Spleen (tissue), 11 donors: ENCODE results near the gene BCAS4. TPM values are rescaled to one million over a fixed set of nuclear protein-coding genes. Genes with fewer than 3 reads are reported as not detected.
"Not testable (repeated sequence)": the region's sequence is repeated elsewhere in the genome, so short reads cannot be mapped to it uniquely, and the experiment has no call there.

Experiments used
- DNase-seq: peaks from one replicate; pipeline ENCODE4 v3.0.0-alpha.2; 2020
- H3K27ac ChIP-seq, 8 donors: fragments of 200-600 bp; sonication (generic) in 7 of 8; 1 replicate in 4 of 8; 2 replicates in 4 of 8; pipeline versions ENCODE4 v1.5.0 to v1.8.0; 2016 to 2021; ENCODE audit warnings: inconsistent platforms in 4 of 8, mild to moderate bottlenecking in 4 of 8, moderate library complexity in 1 of 8
- H3K27me3 ChIP-seq, 7 donors: fragments of 200-600 bp; sonication (generic) in 6 of 7; replicated peaks in 1 of 7; 1 replicate in 4 of 7; 2 replicates in 3 of 7; pipeline versions ENCODE4 v1.5.0 to v1.8.0; 2016 to 2021; ENCODE audit warnings: inconsistent platforms in 3 of 7, mild to moderate bottlenecking in 1 of 7
- H3K36me3 ChIP-seq, 6 donors: fragments of 200-600 bp; sonication (generic) in 5 of 6; 1 replicate in 4 of 6; 2 replicates in 2 of 6; pipeline versions ENCODE4 v1.5.0 to v1.8.0; 2016 to 2021; ENCODE audit warnings: inconsistent platforms in 2 of 6
- H3K4me1 ChIP-seq, 6 donors: fragments of 200-600 bp; sonication (generic) in 5 of 6; 1 replicate in 3 of 6; 2 replicates in 3 of 6; pipeline versions ENCODE4 v1.5.0 to v1.8.0; 2016 to 2021; ENCODE audit warnings: inconsistent platforms in 3 of 6
- H3K4me3 ChIP-seq, 8 donors: fragments of 200-600 bp; sonication (generic) in 7 of 8; 1 replicate in 4 of 8; 2 replicates in 4 of 8; pipeline versions ENCODE4 v1.5.0 to v1.8.0; 2016 to 2021; ENCODE audit warnings: inconsistent platforms in 4 of 8, mild to moderate bottlenecking in 4 of 8, moderate library complexity in 2 of 8
- H3K9me3 ChIP-seq, 8 donors: fragments of 200-600 bp; sonication (generic) in 7 of 8; 1 replicate in 4 of 8; 2 replicates in 4 of 8; pipeline versions ENCODE4 v1.5.0 to v1.8.0; 2016 to 2021; ENCODE audit warnings: inconsistent platforms in 4 of 8
- POLR2A ChIP-seq, 3 donors: fragments of 450-650 bp; IDR thresholded peaks; one replicate each; pipeline ENCODE4 v1.5.1; 2017; ENCODE audit warnings: antibody characterized with exemption in 3 of 3, mild to moderate bottlenecking in 1 of 3
- POLR2AphosphoS5 ChIP-seq, 3 donors: sonication (generic); formaldehyde crosslinking; IDR thresholded peaks; one replicate each; pipeline ENCODE4 v1.5.1; 2017; ENCODE audit warnings: antibody characterized with exemption in 3 of 3
- WGBS, 5 donors: extraction: QIAGEN DNeasy Blood & Tissue Kit in 3 of 5; methylation state at CpG; one replicate each; pipeline versions ENCODE4 v1.1.5 to v1.1.7; 2013 to 2018; 5-methylcytosine and 5-hydroxymethylcytosine counted together
- intact Hi-C: fragments of 100-400 bp; cut with DNase I; formaldehyde crosslinking; loops from one replicate; pipeline ENCODE4 v1.15.0; 2023; ENCODE audit warnings: low total_unique reads
- polyA plus RNA-seq, 3 donors: library from polyadenylated mRNA; stranded (reverse); fragments of 200-250 nt; gene quantifications; one replicate each; pipeline ENCODE4 v1.2.1, GENCODE V29; 2013
- total RNA-seq, 7 donors: library from RNA; depleted of rRNA in 3 of 7; stranded (reverse); fragments of >200 nt in 3 of 7; fragmentation: NEBNext Ultra II Directional in 4 of 7; extraction: Animal tissue kit (Norgen Biotek cat#: 25700) in 4 of 7; gene quantifications; one replicate each; pipeline versions ENCODE4 v1.1.0 to v1.2.1, GENCODE V29; 2016 to 2021
- TF ChIP-seq, protein P1 (sequence below), 11 experiments: fragments of 200-600 bp in 7 of 11; fragments of 450-650 bp in 4 of 11; sonication (generic) in 4 of 11; IDR thresholded peaks in 8 of 11; conservative IDR thresholded peaks in 3 of 11; 1 replicate in 7 of 11; 2 replicates in 4 of 11; pipeline versions ENCODE4 v1.4.0 to v1.8.0; 2016 to 2021; ENCODE audit warnings: antibody characterized with exemption in 11 of 11, inconsistent platforms in 4 of 11, mild to moderate bottlenecking in 1 of 11
- donor health status: healthy with polysubstance abuse.
- donor health status: DM: no; HTN: no; CAD: no; lungs with moderate emphysema.
- donor health status: DM: no; HTN: no; CAD: no.
- donor health status: Bipolar disorder and iron deficiency.
- donor health status: healthy.
- donor health status: DM: no; HTN: no; CAD: no.
- donor health status: DM: yes; HTN: yes; CAD: no.

Gene BCAS4
- total and polyA plus RNA-seq, 10 donors = 11.8 to 33.3 (median 19.7) TPM

DNA sequence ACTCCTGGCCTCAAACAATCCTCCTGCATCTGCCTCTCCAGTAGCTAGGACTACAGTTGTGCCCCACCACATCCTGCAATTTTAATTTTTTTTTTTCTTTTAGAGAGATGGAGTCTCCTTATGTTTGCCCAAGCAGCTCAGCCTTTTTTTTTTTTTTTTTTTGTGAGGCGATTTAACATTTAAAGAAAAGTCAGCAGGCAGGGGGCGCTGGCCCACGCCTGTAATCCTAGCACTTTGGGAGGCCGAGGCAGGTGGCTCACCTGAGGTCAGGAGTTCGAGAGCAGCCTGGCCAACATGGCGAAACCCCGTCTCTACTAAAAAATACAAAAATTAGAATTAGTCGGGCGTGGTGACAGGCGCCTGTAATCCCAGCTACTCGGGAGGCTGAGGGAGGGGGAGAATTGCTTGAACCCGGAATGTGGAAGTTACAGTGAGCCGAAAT lies 1.3 kb upstream of the BCAS4 start:
- H3K9me3 ChIP-seq, H3K27me3 ChIP-seq, H3K4me3 ChIP-seq, H3K36me3 ChIP-seq: not testable (repeated sequence)
- peak; percentile 78 for DNase-seq
- TF ChIP-seq, protein P1, sequence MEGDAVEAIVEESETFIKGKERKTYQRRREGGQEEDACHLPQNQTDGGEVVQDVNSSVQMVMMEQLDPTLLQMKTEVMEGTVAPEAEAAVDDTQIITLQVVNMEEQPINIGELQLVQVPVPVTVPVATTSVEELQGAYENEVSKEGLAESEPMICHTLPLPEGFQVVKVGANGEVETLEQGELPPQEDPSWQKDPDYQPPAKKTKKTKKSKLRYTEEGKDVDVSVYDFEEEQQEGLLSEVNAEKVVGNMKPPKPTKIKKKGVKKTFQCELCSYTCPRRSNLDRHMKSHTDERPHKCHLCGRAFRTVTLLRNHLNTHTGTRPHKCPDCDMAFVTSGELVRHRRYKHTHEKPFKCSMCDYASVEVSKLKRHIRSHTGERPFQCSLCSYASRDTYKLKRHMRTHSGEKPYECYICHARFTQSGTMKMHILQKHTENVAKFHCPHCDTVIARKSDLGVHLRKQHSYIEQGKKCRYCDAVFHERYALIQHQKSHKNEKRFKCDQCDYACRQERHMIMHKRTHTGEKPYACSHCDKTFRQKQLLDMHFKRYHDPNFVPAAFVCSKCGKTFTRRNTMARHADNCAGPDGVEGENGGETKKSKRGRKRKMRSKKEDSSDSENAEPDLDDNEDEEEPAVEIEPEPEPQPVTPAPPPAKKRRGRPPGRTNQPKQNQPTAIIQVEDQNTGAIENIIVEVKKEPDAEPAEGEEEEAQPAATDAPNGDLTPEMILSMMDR (IDR thresholded peaks at IDR 0.05 in 8 of 11, conservative IDR thresholded peaks at IDR 0.05 in 3 of 11) = peak in 7 of 11 experiments; percentile 9 to 39 (median 35)
- Histone ChIP-seq H3K4me1 (peaks cover 12 to 69% (median 36%) of the 10 kb centered on the region in 6 donors), H3K27ac (peak overlapping the region in 2 of 8 donors; percentile 1 to 88)
- WGBS, 5 donors = 57 to 61% (median 59%) methylated on average over 13 of the region's 13 CpGs
- intact Hi-C loops = loop anchor here (5.0 to 10.0 kb wide), 2 partner anchors 134 to 511 kb away; no protein-coding TSS in a partner anchor

DNA sequence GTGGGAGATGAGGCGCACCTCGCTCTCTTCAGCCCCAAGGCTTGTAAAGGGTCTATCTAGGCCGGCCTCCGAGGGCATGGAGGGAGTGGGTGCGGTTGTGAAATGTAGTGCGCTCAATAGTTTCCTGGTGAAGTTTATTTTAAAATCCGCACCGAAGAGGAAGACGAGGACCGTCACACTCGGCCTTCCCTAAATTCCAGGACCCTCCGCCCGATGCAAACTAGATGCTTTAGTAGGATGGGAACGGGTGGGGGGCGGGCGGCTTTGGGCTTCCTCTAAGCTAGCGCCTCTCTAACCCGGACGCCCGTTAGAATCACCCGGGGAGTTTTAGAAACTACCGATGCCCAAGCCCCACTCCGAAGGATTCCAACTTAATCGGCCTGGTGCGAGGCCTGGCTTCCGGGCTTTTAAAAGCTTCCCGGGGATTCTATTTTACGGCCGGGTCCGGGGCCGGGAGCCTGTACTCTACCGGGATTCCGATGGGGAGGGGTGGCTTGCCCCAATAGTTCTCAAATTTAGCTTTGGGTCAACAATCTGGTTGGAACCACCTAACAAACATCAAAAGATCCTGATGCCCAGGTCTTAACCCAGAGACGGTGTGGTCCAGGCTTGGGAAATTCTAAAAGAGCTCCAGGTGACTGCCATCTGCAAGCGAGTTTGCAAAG lies 548 bp upstream of the BCAS4 start:
- Histone ChIP-seq H3K36me3 (no peaks in the 10 kb centered on the region), H3K27ac (peak overlapping the region in 5 of 8 donors; percentile 1 to 90 (median 88)), H3K27me3 (peaks cover 0 to 6% (median 0%) of the 10 kb centered on the region in 7 donors), H3K4me3 (peak overlapping the region in 6 of 8 donors; percentile 69 to 94 (median 86)), H3K4me1 (peaks cover 12 to 71% (median 36%) of the 10 kb centered on the region in 6 donors), H3K9me3 (no peaks in the 10 kb centered on the region)
- intact Hi-C loops = loop anchor here (5.0 to 10.0 kb wide), 2 partner anchors 133 to 510 kb away; no protein-coding TSS in a partner anchor
- WGBS, 5 donors = 3 to 5% (median 5%) methylated on average over 33 to 35 of the region's 35 CpGs
- TF ChIP-seq POLR2A (IDR thresholded peaks at IDR 0.05) (no peak), POLR2AphosphoS5 (IDR thresholded peaks at IDR 0.05) (no peak)
- TF ChIP-seq, protein P1 (IDR thresholded peaks at IDR 0.05 in 8 of 11, conservative IDR thresholded peaks at IDR 0.05 in 3 of 11) = peak in 4 of 11 experiments; percentile 11 to 92 (median 51)
- DNase-seq = peak; percentile 78

DNA sequence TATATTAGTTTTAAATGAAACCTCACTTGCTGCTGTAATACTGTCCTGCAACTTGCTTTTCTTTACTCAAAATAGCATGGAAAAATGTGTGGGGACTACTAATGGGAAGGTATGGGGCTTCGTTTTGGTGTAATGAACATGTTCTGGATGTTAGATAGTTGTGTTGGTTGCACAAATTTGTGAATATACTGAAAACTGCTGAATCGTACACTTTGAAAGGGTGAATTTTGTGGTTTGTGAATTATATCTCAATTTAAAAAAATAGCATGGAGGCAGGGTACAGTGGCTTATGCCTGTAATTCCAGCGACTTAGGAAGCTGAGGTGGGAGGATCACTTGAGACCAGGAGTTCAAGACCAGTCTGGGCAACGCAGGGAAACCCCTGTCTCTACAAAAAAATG lies 2.3 kb downstream of the BCAS4 start:
- intact Hi-C loops = loop anchor here (10.0 kb wide), 1 partner anchor 508 kb away; no protein-coding TSS in a partner anchor
- WGBS, 5 donors = 86 to 92% (median 88%) methylated on average over 4 of the region's 4 CpGs

More for the DNA sequence above, 2.3 kb downstream of the BCAS4 start:
- Histone ChIP-seq H3K4me3 (no peak overlapping the region), H3K9me3 (no peaks in the 10 kb centered on the region), H3K27ac (no peak overlapping the region), H3K27me3 (peaks cover 0 to 6% (median 0%) of the 10 kb centered on the region in 7 donors), H3K4me1 (peaks cover 7 to 72% (median 29%) of the 10 kb centered on the region in 6 donors), H3K36me3 (no peaks in the 10 kb centered on the region)
- no peak for DNase-seq
- TF ChIP-seq POLR2A (IDR thresholded peaks at IDR 0.05) (no peak), POLR2AphosphoS5 (IDR thresholded peaks at IDR 0.05) (no peak)
- TF ChIP-seq, protein P1 (IDR thresholded peaks at IDR 0.05 in 8 of 11, conservative IDR thresholded peaks at IDR 0.05 in 3 of 11) = no peak
